Neuronal stem cell (in vitro differentiated cells): ENCODE measurements around the gene YEATS2.

Experiments
- DNase-seq: peaks from one replicate; pipeline ENCODE4 v3.0.0-alpha.2; 2013; ENCODE audit warnings: low spot score
- H2AFZ ChIP-seq: one replicate; pipeline ENCODE4 v1.6.1; 2013; ENCODE audit warnings: mild to moderate bottlenecking, low read length, inconsistent platforms
- H2AK5ac ChIP-seq: 2 replicates; pipeline ENCODE4 v1.6.1; 2013; ENCODE audit warnings: low read depth, mild to moderate bottlenecking, inconsistent platforms, low read length, moderate library complexity, mixed read lengths
- H2BK120ac ChIP-seq: 2 replicates; pipeline ENCODE4 v1.6.1; 2013; ENCODE audit warnings: low read depth, mild to moderate bottlenecking, inconsistent platforms, low read length, moderate library complexity, mixed read lengths
- H2BK12ac ChIP-seq: one replicate; pipeline ENCODE4 v1.6.1; 2013; ENCODE audit warnings: low read length, inconsistent platforms
- H2BK15ac ChIP-seq: 2 replicates; pipeline ENCODE4 v1.6.1; 2013; ENCODE audit warnings: mild to moderate bottlenecking, low read length, inconsistent platforms, mixed read lengths
- H2BK5ac ChIP-seq: one replicate; pipeline ENCODE4 v1.6.1; 2013; ENCODE audit warnings: inconsistent platforms, mild to moderate bottlenecking, low read length, moderate library complexity
- H3K14ac ChIP-seq: one replicate; pipeline ENCODE4 v1.6.1; 2013; ENCODE audit warnings: low read length, inconsistent platforms
- H3K18ac ChIP-seq: 2 replicates; pipeline ENCODE4 v1.6.1; 2013; ENCODE audit warnings: low read length, inconsistent platforms
- H3K23ac ChIP-seq: 2 replicates; pipeline ENCODE4 v1.6.1; 2013; ENCODE audit warnings: low read depth, mild to moderate bottlenecking, mixed read lengths, low read length, inconsistent platforms; ENCODE audit not compliant: poor library complexity
- H3K27ac ChIP-seq: replicated peaks from 3 replicates; pipeline ENCODE4 v1.5.1; 2013; ENCODE audit warnings: low read length, inconsistent platforms
- H3K27me3 ChIP-seq, 3 experiments: 2 replicates each; pipeline ENCODE4 v1.6.1; 2013; ENCODE audit warnings: low read length in 3 of 3, mild to moderate bottlenecking in 2 of 3, inconsistent platforms in 1 of 3, low read depth in 1 of 3, mixed read lengths in 1 of 3, moderate library complexity in 1 of 3; ENCODE audit not compliant: control insufficient read depth in 3 of 3, insufficient read depth in 3 of 3
- H3K36me3 ChIP-seq, 2 donors: replicated peaks in 1 of 2; 2 replicates each; pipeline ENCODE4 v1.6.1; 2013; ENCODE audit warnings: low read length in 2 of 2; ENCODE audit not compliant: control insufficient read depth in 2 of 2, insufficient read depth in 2 of 2
- H3K4ac ChIP-seq: 2 replicates; pipeline ENCODE4 v1.6.1; 2013; ENCODE audit warnings: inconsistent platforms, mild to moderate bottlenecking, low read length, moderate library complexity
- H3K4me1 ChIP-seq, 2 donors: 1 replicate in 1 of 2; 2 replicates in 1 of 2; pipeline ENCODE4 v1.6.1; 2013; ENCODE audit warnings: low read length in 2 of 2, low read depth in 1 of 2; ENCODE audit not compliant: control insufficient read depth in 2 of 2, insufficient read depth in 1 of 2
- H3K4me2 ChIP-seq: one replicate; pipeline ENCODE4 v1.6.1; 2013; ENCODE audit warnings: mild to moderate bottlenecking, low read length, inconsistent platforms; ENCODE audit not compliant: insufficient read depth, poor library complexity, severe bottlenecking
- H3K4me3 ChIP-seq, 2 donors: 2 replicates each; pipeline ENCODE4 v1.5.1; 2013; ENCODE audit warnings: low read length in 2 of 2, mild to moderate bottlenecking in 2 of 2, inconsistent platforms in 1 of 2, moderate library complexity in 1 of 2
- H3K79me1 ChIP-seq: one replicate; pipeline ENCODE4 v1.6.1; 2013; ENCODE audit warnings: low read depth, mild to moderate bottlenecking, inconsistent platforms, low read length, moderate library complexity
- H3K9ac ChIP-seq: one replicate; pipeline ENCODE4 v1.6.1; 2013; ENCODE audit warnings: mild to moderate bottlenecking, low read depth, low read length, inconsistent platforms; ENCODE audit not compliant: poor library complexity
- H3K9me3 ChIP-seq, 2 donors: replicated peaks in 1 of 2; 2 replicates each; pipeline versions ENCODE3 to v1.6.1; 2013; ENCODE audit warnings: low read length in 2 of 2, mild to moderate bottlenecking in 2 of 2, inconsistent platforms in 1 of 2, low read depth in 1 of 2, mixed read lengths in 1 of 2, moderate library complexity in 1 of 2; ENCODE audit not compliant: control insufficient read depth in 2 of 2, insufficient read depth in 1 of 2
- H4K8ac ChIP-seq: one replicate; pipeline ENCODE4 v1.6.1; 2013; ENCODE audit warnings: low read depth, mild to moderate bottlenecking, inconsistent platforms, low read length, moderate library complexity
- H4K91ac ChIP-seq: one replicate; pipeline ENCODE4 v1.6.1; 2013; ENCODE audit warnings: low read length, low read depth, mild to moderate bottlenecking, inconsistent platforms; ENCODE audit not compliant: poor library complexity
- WGBS, 2 donors: extraction: QIAGEN DNeasy Blood & Tissue Kit; methylation state at CpG; one replicate each; pipeline ENCODE4 v1.1.7; 2013; ENCODE audit warnings: missing lambda C conversion rate in 2 of 2, mixed read lengths in 1 of 2; ENCODE audit not compliant: insufficient read length in 2 of 2, insufficient replicate concordance in 1 of 2; ENCODE audit errors: extremely low coverage in 2 of 2; 5-methylcytosine and 5-hydroxymethylcytosine counted together

Gene YEATS2

DNA sequence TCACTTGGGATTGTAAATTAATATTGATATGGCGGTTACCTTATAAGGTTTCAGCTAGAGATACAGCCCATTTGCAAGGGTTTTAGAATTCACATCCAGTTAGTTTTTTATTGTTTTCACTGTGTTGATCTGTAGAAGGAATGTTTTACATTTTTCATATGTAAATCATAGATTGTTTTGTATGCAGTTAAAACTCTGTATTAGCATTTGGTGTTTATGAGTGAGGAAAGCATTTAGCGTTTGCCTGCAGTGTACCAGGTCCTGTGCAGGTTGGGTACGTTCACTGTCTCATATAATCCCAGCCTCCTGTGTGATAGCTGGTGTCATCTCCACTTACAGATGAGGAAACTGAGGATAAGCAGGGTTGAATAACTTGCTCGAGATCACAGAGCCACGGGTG is 104.0 kb downstream of the YEATS2 start:
- Histone ChIP-seq H2AFZ (no peak overlapping the region), H4K8ac (no peak overlapping the region), H2BK15ac (no peak overlapping the region), H3K4me1 (no peaks in the 10 kb centered on the region), H3K14ac (no peak overlapping the region), H3K18ac (no peak overlapping the region), H2BK12ac (no peak overlapping the region), H4K91ac (no peak overlapping the region), H3K4me3 (no peak overlapping the region), H2AK5ac (no peak overlapping the region), H3K9me3 (peaks cover 0 to 2% of the 10 kb centered on the region in 2 donors), H3K4me2 (no peak overlapping the region), H3K36me3 (peaks cover 54 to 96% of the 10 kb centered on the region in 2 donors), H3K27me3 (no peaks in the 10 kb centered on the region), H3K23ac (no peak overlapping the region), H3K79me1 (peaks cover 2% of the 10 kb centered on the region), H3K9ac (no peak overlapping the region), H3K4ac (no peak overlapping the region), H2BK5ac (no peak overlapping the region), H2BK120ac (no peak overlapping the region), H3K27ac (no peak overlapping the region)
- WGBS, 2 donors, result no CpG with 5 or more reads among the region's 5 CpGs
- DNase-seq, result no peak

DNA sequence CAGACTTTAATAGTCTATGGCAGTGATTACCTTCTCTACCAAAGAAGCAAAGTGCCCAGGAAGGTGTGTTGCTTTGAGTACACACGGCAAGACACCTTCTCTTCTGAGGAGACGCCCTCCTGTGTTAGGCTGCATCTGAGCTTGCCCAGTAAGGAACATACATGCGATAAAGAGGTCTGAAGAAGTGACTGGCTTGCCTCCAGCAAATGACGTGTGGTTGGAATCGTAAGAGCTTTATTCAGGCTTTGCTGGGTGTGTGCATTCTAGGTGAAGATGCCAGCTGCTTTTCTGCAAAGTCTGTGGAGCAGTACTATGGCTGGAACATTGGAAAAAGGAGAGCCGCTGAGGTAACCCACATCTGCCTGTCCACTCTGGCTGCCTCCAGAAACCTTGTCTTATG is 105.4 kb downstream of the YEATS2 start:
- Histone ChIP-seq H3K4me1 (no peaks in the 10 kb centered on the region), H3K27ac (no peak overlapping the region)
- no CpG with 5 or more reads among the region's 6 CpGs for WGBS, 2 donors

DNA sequence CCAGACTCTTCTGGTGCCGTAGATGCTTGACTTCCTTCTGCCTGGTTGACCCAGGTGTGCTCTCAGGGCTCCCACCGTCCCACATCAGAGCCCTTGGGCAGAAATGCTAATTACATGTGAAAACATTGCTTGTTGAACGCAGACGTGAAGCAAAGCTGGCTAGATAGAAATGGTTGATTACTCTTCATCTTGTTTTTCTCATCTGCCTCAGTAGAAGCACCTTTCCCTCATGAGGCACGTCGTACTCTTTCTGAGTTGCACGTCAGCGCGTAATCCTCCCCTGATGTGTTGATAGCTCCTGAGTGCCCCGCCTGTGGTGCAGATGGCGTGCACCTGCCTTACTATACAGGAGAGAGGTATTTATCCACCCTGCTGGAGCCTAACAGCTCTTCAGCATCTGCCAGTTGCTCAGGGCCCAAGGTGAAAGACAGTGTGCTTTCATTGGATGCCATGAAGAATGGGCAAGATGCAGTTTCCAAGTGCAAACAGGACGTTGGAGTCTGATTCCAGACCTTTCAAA is 109.7 kb downstream of the YEATS2 start:
- Histone ChIP-seq H3K9me3 (peaks cover 0 to 2% of the 10 kb centered on the region in 2 donors), H2AFZ (no peak overlapping the region), H3K36me3 (peaks cover 57 to 99% of the 10 kb centered on the region in 2 donors), H3K9ac (no peak overlapping the region), H2BK12ac (no peak overlapping the region), H3K27ac (no peak overlapping the region), H3K79me1 (no peaks in the 10 kb centered on the region), H3K4me3 (peak overlapping the region in 1 of 2 donors; percentile 31), H2BK5ac (no peak overlapping the region), H4K91ac (no peak overlapping the region), H4K8ac (no peak overlapping the region), H3K14ac (no peak overlapping the region), H3K23ac (no peak overlapping the region), H2AK5ac (no peak overlapping the region), H3K18ac (no peak overlapping the region), H2BK15ac (no peak overlapping the region), H2BK120ac (no peak overlapping the region), H3K4me1 (no peaks in the 10 kb centered on the region), H3K4ac (no peak overlapping the region), H3K27me3 (no peaks in the 10 kb centered on the region), H3K4me2 (no peak overlapping the region)
- DNase-seq, result no peak
- WGBS, 2 donors, result no CpG with 5 or more reads among the region's 12 CpGs

More for the DNA sequence above, 105.4 kb downstream of the YEATS2 start:
- Histone ChIP-seq H3K9ac (no peak overlapping the region), H3K27me3 (no peaks in the 10 kb centered on the region), H3K18ac (no peak overlapping the region), H2AK5ac (no peak overlapping the region), H2AFZ (no peak overlapping the region), H3K4me2 (no peak overlapping the region), H4K8ac (no peak overlapping the region), H3K9me3 (peaks cover 0 to 2% of the 10 kb centered on the region in 2 donors), H3K23ac (no peak overlapping the region), H3K4ac (no peak overlapping the region), H4K91ac (no peak overlapping the region), H3K14ac (no peak overlapping the region), H2BK5ac (no peak overlapping the region), H3K36me3 (peaks cover 62 to 98% of the 10 kb centered on the region in 2 donors), H2BK12ac (no peak overlapping the region), H2BK120ac (no peak overlapping the region), H3K4me3 (no peak overlapping the region), H3K79me1 (peaks cover 2% of the 10 kb centered on the region), H2BK15ac (no peak overlapping the region)
- DNase-seq, result no peak

GRCh38 chr3:183807881-183808280 is 110.3 kb downstream of the YEATS2 start:
- no peak overlapping the region for H3K4me2 ChIP-seq
- no peak overlapping the region for H3K18ac ChIP-seq
- no peak overlapping the region for H3K27ac ChIP-seq
- no peak overlapping the region for H3K4ac ChIP-seq
- H3K36me3 ChIP-seq, result peaks cover 55 to 99% of the 10 kb centered on the region in 2 donors
- H3K4me3 ChIP-seq, result no peak overlapping the region
- H3K23ac ChIP-seq, result no peak overlapping the region
- peaks cover 0 to 2% of the 10 kb centered on the region in 2 donors for H3K9me3 ChIP-seq
- no peak overlapping the region for H2BK120ac ChIP-seq
- no peak overlapping the region for H2BK5ac ChIP-seq
- no peak overlapping the region for H2BK15ac ChIP-seq
- H3K14ac ChIP-seq, result no peak overlapping the region
- no peaks in the 10 kb centered on the region for H3K79me1 ChIP-seq
- no peak overlapping the region for H2AFZ ChIP-seq
- no peak overlapping the region for H4K91ac ChIP-seq
- H4K8ac ChIP-seq, result no peak overlapping the region
- no peaks in the 10 kb centered on the region for H3K27me3 ChIP-seq
- no peaks in the 10 kb centered on the region for H3K4me1 ChIP-seq
- no CpG with 5 or more reads among the region's 12 CpGs for WGBS, 2 donors
- H2BK12ac ChIP-seq, result no peak overlapping the region
- no peak overlapping the region for H3K9ac ChIP-seq
- H2AK5ac ChIP-seq, result no peak overlapping the region
- DNase-seq, result no peak
